Measurements from ENCODE around the gene POLR3A.

DNA sequence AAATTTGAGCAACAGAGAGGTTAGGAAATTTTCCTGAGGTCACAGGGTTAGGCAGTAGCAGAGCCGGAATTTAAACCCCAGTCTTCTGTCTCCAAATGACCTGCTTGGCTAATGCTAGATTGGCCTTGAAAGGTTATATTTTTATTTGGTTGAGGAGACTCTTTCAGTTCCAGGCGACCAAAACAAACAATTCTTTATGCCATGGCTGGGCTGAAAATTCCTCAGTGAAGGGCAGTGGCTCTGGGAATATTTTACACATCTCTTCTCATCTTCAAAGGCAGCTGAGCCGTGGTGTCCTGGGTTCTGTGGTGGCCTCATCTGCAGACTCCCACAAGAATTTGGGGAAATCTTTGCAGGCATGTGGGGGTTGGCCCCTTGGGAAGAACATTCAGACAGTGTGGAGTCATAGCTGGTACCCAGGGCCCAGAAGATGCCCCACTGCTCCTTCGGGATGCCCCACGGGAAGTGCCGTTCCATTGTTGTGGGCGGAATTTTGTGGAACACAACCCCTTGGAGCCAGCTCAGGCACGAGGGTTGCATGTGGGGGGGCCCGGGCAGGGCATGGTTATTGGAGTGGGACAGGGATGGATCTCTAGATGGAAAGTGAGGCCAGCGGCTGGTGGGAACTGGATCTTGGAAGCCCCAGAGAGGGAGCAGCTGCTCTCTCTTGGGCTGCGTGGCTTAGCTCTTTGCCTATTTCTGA is 37.6 kb upstream of the POLR3A start:
- TF ChIP-seq, protein P1, sequence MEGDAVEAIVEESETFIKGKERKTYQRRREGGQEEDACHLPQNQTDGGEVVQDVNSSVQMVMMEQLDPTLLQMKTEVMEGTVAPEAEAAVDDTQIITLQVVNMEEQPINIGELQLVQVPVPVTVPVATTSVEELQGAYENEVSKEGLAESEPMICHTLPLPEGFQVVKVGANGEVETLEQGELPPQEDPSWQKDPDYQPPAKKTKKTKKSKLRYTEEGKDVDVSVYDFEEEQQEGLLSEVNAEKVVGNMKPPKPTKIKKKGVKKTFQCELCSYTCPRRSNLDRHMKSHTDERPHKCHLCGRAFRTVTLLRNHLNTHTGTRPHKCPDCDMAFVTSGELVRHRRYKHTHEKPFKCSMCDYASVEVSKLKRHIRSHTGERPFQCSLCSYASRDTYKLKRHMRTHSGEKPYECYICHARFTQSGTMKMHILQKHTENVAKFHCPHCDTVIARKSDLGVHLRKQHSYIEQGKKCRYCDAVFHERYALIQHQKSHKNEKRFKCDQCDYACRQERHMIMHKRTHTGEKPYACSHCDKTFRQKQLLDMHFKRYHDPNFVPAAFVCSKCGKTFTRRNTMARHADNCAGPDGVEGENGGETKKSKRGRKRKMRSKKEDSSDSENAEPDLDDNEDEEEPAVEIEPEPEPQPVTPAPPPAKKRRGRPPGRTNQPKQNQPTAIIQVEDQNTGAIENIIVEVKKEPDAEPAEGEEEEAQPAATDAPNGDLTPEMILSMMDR (conservative IDR thresholded peaks at IDR 0.05 in 1 of 2, IDR thresholded peaks at IDR 0.05 in 1 of 2; ENCODE audit: low read depth in 1 of 2, low read length in 2 of 2) = no peak
- no peak for TF ChIP-seq EZH2 (IDR thresholded peaks at IDR 0.05; ENCODE audit: low read length, missing control alignments)

Data from fibroblast of lung (primary cell).